IMR-90 (cell line): ENCODE measurements around the gene LYRM4. TPM values are rescaled to one million over a fixed set of nuclear protein-coding genes. Genes with fewer than 3 reads are reported as not detected.

Experiments used
- ATAC-seq: fragments of 200-7000 bp; cut with Tn5 transposase; 2 replicates; pipeline ENCODE4 v1.9.1; 2020; ENCODE audit warnings: low read depth, mild to moderate bottlenecking, moderate library complexity
- BruUV-seq: library from RNA; stranded (reverse); fragments of 400-500 nt; replicated peaks from 2 replicates; lab custom pipeline; 2021; lab: Mats Ljungman, UMichigan
- CTCF ChIA-PET: fragments of 300-600 bp; formaldehyde crosslinking; extraction: SDS; loops from one replicate; lab custom pipeline; 2021; ENCODE audit warnings: antibody characterized with exemption; lab: Yijun Ruan, JAX
- POLR2A ChIA-PET: fragments of 300-600 bp; sonication (Branson Sonifier 250); formaldehyde crosslinking; loops from one replicate; lab custom pipeline; 2022; ENCODE audit warnings: antibody characterized with exemption; ENCODE audit not compliant: unreplicated experiment; lab: Charles Lee
- DNase-seq: peaks from one replicate; pipeline ENCODE4 v3.0.0; 2013
- H2AFZ ChIP-seq: replicated peaks from 2 replicates; pipeline ENCODE3; 2013; ENCODE audit warnings: low read length, mild to moderate bottlenecking; ENCODE audit not compliant: poor library complexity
- H2AK5ac ChIP-seq: 2 replicates; pipeline ENCODE4 v1.6.1; 2013; ENCODE audit warnings: low read depth, low read length, inconsistent platforms
- H2AK9ac ChIP-seq: replicated peaks from 2 replicates; pipeline ENCODE3; 2013; ENCODE audit warnings: mild to moderate bottlenecking, low read depth, low read length, moderate library complexity; ENCODE audit not compliant: poor library complexity
- H2BK120ac ChIP-seq: 2 replicates; pipeline ENCODE4 v1.6.1; 2013; ENCODE audit warnings: low read depth, low read length, inconsistent platforms
- H2BK15ac ChIP-seq: 3 replicates; pipeline ENCODE4 v1.6.1; 2013; ENCODE audit warnings: low read depth, low read length, inconsistent platforms
- H2BK20ac ChIP-seq: 2 replicates; pipeline ENCODE4 v1.6.1; 2013; ENCODE audit warnings: low read depth, mild to moderate bottlenecking, inconsistent platforms, low read length, moderate library complexity
- H2BK5ac ChIP-seq: 2 replicates; pipeline ENCODE4 v1.6.1; 2013; ENCODE audit warnings: mild to moderate bottlenecking, low read depth, low read length, inconsistent platforms; ENCODE audit not compliant: poor library complexity, severe bottlenecking
- H3K14ac ChIP-seq: replicated peaks from 2 replicates; pipeline ENCODE4 v1.6.1; 2013; ENCODE audit warnings: low read depth, low read length, inconsistent platforms
- H3K18ac ChIP-seq: 2 replicates; pipeline ENCODE4 v1.6.1; 2013; ENCODE audit warnings: low read depth, low read length, control low read depth
- H3K23ac ChIP-seq: 2 replicates; pipeline ENCODE4 v1.6.1; 2013; ENCODE audit warnings: low read depth, low read length, inconsistent platforms
- H3K27ac ChIP-seq: 2 replicates; pipeline ENCODE4 v1.5.1; 2013; ENCODE audit warnings: mild to moderate bottlenecking, control low read depth, low read length; ENCODE audit not compliant: insufficient read depth
- H3K27me3 ChIP-seq: 2 replicates; pipeline ENCODE4 v1.6.1; 2013; ENCODE audit warnings: low read length; ENCODE audit not compliant: control insufficient read depth, insufficient read depth
- H3K36me3 ChIP-seq: 2 replicates; pipeline ENCODE4 v1.6.1; 2013; ENCODE audit warnings: low read length, mixed read lengths; ENCODE audit not compliant: control insufficient read depth, insufficient read depth
- H3K4ac ChIP-seq: 2 replicates; pipeline ENCODE4 v1.6.1; 2013; ENCODE audit warnings: low read depth, low read length, inconsistent platforms
- H3K4me1 ChIP-seq: 2 replicates; pipeline ENCODE4 v1.6.1; 2013; ENCODE audit warnings: low read length, mixed read lengths; ENCODE audit not compliant: control insufficient read depth, insufficient read depth
- H3K4me2 ChIP-seq: 2 replicates; pipeline ENCODE4 v1.6.1; 2013; ENCODE audit warnings: low read depth, mild to moderate bottlenecking, control low read depth, low read length, moderate library complexity
- H3K4me3 ChIP-seq: 2 replicates; pipeline ENCODE4 v1.5.1; 2013; ENCODE audit warnings: low read depth, mild to moderate bottlenecking, control low read depth, low read length, moderate library complexity; ENCODE audit not compliant: insufficient read depth
- H3K56ac ChIP-seq: 2 replicates; pipeline ENCODE4 v1.6.1; 2013; ENCODE audit warnings: low read length, inconsistent platforms; ENCODE audit not compliant: insufficient read depth; ENCODE audit errors: extremely low read depth
- H3K79me1 ChIP-seq, 2 experiments: 2 replicates each; pipeline ENCODE4 v1.6.1; 2013; ENCODE audit warnings: low read length in 2 of 2, inconsistent platforms in 1 of 2, low read depth in 1 of 2
- H3K9ac ChIP-seq: 2 replicates; pipeline ENCODE4 v1.6.1; 2013; ENCODE audit warnings: low read depth, low read length, control low read depth
- H3K9me1 ChIP-seq: 2 replicates; pipeline ENCODE4 v1.6.1; 2013; ENCODE audit warnings: low read length, inconsistent platforms; ENCODE audit not compliant: insufficient read depth
- H3K9me3 ChIP-seq: 2 replicates; pipeline ENCODE4 v1.6.1; 2013; ENCODE audit warnings: low read length; ENCODE audit not compliant: control insufficient read depth, insufficient read depth
- H4K20me1 ChIP-seq: 2 replicates; pipeline ENCODE4 v1.6.1; 2013; ENCODE audit warnings: low read length, inconsistent platforms; ENCODE audit not compliant: insufficient read depth
- H4K5ac ChIP-seq: 2 replicates; pipeline ENCODE4 v1.6.1; 2013; ENCODE audit warnings: mild to moderate bottlenecking, low read depth, low read length, control low read depth
- H4K8ac ChIP-seq, 2 experiments: 2 replicates each; pipeline ENCODE4 v1.6.1; 2013; ENCODE audit warnings: low read depth in 2 of 2, low read length in 2 of 2, control low read depth in 1 of 2, inconsistent platforms in 1 of 2
- H4K91ac ChIP-seq: 2 replicates; pipeline ENCODE4 v1.6.1; 2013; ENCODE audit warnings: low read depth, low read length, inconsistent platforms; ENCODE audit not compliant: insufficient read depth
- BHLHE40 ChIP-seq: fragments of 150-350 bp; IDR thresholded peaks from 2 replicates; pipeline ENCODE4 v1.6.1; 2016; ENCODE audit warnings: mild to moderate bottlenecking, low read depth, low read length
- CEBPB ChIP-seq: IDR thresholded peaks from 2 replicates; pipeline ENCODE4 v1.6.1; 2012; ENCODE audit warnings: low read depth, low read length, improper control_type of control experiment
- CHD1 ChIP-seq: IDR thresholded peaks from 2 replicates; pipeline ENCODE4 v1.6.1; 2012; ENCODE audit warnings: low read depth, low read length, improper control_type of control experiment
- FOS ChIP-seq: fragments of 150-350 bp; IDR thresholded peaks from 2 replicates; pipeline ENCODE4 v1.6.1; 2016; ENCODE audit warnings: low read depth, low read length
- MAFK ChIP-seq: IDR thresholded peaks from 2 replicates; pipeline ENCODE4 v1.6.1; 2012; ENCODE audit warnings: low read depth, low read length, improper control_type of control experiment
- MAZ ChIP-seq: IDR thresholded peaks from 2 replicates; pipeline ENCODE4 v1.6.1; 2012; ENCODE audit warnings: low read depth, mild to moderate bottlenecking, low read length, improper control_type of control experiment, moderate library complexity, borderline replicate concordance
- MXI1 ChIP-seq: IDR thresholded peaks from 2 replicates; pipeline ENCODE4 v1.6.1; 2012; ENCODE audit warnings: low read depth, mild to moderate bottlenecking, low read length, moderate library complexity, borderline replicate concordance
- NFE2L2 ChIP-seq: fragments of 150-350 bp; IDR thresholded peaks from 2 replicates; pipeline ENCODE4 v1.6.1; 2016; ENCODE audit warnings: low read depth, mild to moderate bottlenecking, low read length
- POLR2A ChIP-seq: IDR thresholded peaks from 2 replicates; pipeline ENCODE4 v1.6.1; 2012; ENCODE audit warnings: mild to moderate bottlenecking, low read depth, low read length
- RAD21 ChIP-seq: IDR thresholded peaks from 2 replicates; pipeline ENCODE4 v1.6.1; 2012; ENCODE audit warnings: low read length, improper control_type of control experiment
- RCOR1 ChIP-seq: IDR thresholded peaks from 2 replicates; pipeline ENCODE4 v1.6.1; 2012; ENCODE audit warnings: mild to moderate bottlenecking, low read length, improper control_type of control experiment; ENCODE audit not compliant: insufficient replicate concordance
- RFX5 ChIP-seq: IDR thresholded peaks from 2 replicates; pipeline ENCODE4 v1.8.0; 2012; ENCODE audit warnings: low read depth, mild to moderate bottlenecking, low read length, moderate library complexity
- SMC3 ChIP-seq: fragments of 150-350 bp; IDR thresholded peaks from 2 replicates; pipeline ENCODE4 v1.6.1; 2016; ENCODE audit warnings: low read depth, mild to moderate bottlenecking, antibody characterized with exemption, low read length, moderate library complexity
- WGBS, 2 experiments: methylation state at CpG; one replicate each; pipeline versions ENCODE4 v1.1.5 to v1.1.7; 2013; ENCODE audit warnings: missing lambda C conversion rate in 2 of 2; ENCODE audit not compliant: insufficient read length in 1 of 2; ENCODE audit errors: extremely low coverage in 2 of 2; 5-methylcytosine and 5-hydroxymethylcytosine counted together
- dilution Hi-C: fragments of 300-500 bp; cut with HindIII; formaldehyde crosslinking; loops from one replicate; pipeline ENCODE4 v1.14.3; 2018; ENCODE audit warnings: low sequenced_read_pairs; ENCODE audit not compliant: unreplicated experiment
- in situ Hi-C: fragments of 300-500 bp; cut with MboI; formaldehyde crosslinking; loops from 3 replicates; pipeline ENCODE4 v1.14.3; 2019; ENCODE audit warnings: low sequenced_read_pairs, inconsistent platforms, mixed read lengths
- intact Hi-C: fragments of 100-400 bp; cut with micrococcal nuclease; formaldehyde crosslinking; loops from 2 replicates; pipeline ENCODE4 v1.10.0; 2022
- polyA plus RNA-seq, 3 experiments: library from polyadenylated mRNA; depleted of rRNA; stranded (reverse); fragments of >200 nt; gene quantifications; 2 replicates each; pipeline ENCODE4 v1.2.3, GENCODE V29; 2012; ENCODE audit warnings: low replicate concordance in 1 of 3
- total RNA-seq: library from RNA; depleted of rRNA; stranded (reverse); fragments of >200 nt; gene quantifications from 2 replicates; pipeline ENCODE4 v1.2.3, GENCODE V29; 2012
- TF ChIP-seq, protein P1 (sequence below): conservative IDR thresholded peaks from 2 replicates; pipeline ENCODE4 v1.5.1; 2012; ENCODE audit warnings: mild to moderate bottlenecking, low read depth, low read length, improper control_type of control experiment
- TF ChIP-seq, protein P2 (sequence below): fragments of 150-350 bp; IDR thresholded peaks from 2 replicates; pipeline ENCODE4 v1.6.1; 2016; ENCODE audit warnings: low read depth, mild to moderate bottlenecking, low read length, moderate library complexity, borderline replicate concordance
- TF ChIP-seq, protein P3 (sequence below): fragments of 150-350 bp; IDR thresholded peaks from 2 replicates; pipeline ENCODE4 v1.6.1; 2017; ENCODE audit warnings: mild to moderate bottlenecking, antibody characterized with exemption, low read length, low read depth

The LYRM4 gene
- total and polyA plus RNA-seq, 2 of the 4 experiments (the other 2 are of a cell fraction) = 11.5 to 26.6 TPM

DNA sequence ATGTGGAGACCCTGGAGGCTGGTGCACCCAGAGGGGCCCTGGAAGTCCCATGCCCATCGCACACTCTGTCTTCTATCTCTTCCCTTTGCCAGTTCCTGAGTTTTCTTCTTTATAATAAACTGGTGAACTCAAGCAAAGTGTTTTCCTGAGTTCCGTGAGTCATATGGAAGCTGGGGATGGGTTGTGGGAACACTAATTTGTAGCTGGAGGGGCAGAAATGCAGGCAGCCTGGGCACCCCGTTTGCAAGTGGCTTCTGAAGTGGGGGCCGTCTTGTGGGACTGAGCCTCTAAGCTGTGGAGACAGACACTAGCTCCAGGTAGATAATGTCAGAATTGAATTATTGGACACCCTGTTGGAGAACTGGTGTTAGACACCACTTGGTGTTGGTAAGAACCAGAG is 178.8 kb downstream of the LYRM4 start:
- CTCF ChIA-PET = no interaction called here
- Histone ChIP-seq H2BK5ac (peak overlapping the region; percentile 37), H3K4me2 (no peak overlapping the region)

More for the DNA sequence above, 178.8 kb downstream of the LYRM4 start:
- peak overlapping the region; percentile 31; the same call in 1 of the 2 replicates for H2BK20ac ChIP-seq
- H3K27me3 ChIP-seq = peaks cover 12% of the 10 kb centered on the region
- peak overlapping the region; percentile 66 for H2AK5ac ChIP-seq
- H3K36me3 ChIP-seq = no peaks in the 10 kb centered on the region
- dilution Hi-C loops = no loop called here
- no peak overlapping the region for H4K5ac ChIP-seq
- intact Hi-C loops = no loop called here
- no peak overlapping the region for H3K14ac ChIP-seq
- no peak for TF ChIP-seq FOS
- TF ChIP-seq SMC3 = no peak
- TF ChIP-seq POLR2A = no peak
- no peak for TF ChIP-seq RAD21
- TF ChIP-seq, protein P1, sequence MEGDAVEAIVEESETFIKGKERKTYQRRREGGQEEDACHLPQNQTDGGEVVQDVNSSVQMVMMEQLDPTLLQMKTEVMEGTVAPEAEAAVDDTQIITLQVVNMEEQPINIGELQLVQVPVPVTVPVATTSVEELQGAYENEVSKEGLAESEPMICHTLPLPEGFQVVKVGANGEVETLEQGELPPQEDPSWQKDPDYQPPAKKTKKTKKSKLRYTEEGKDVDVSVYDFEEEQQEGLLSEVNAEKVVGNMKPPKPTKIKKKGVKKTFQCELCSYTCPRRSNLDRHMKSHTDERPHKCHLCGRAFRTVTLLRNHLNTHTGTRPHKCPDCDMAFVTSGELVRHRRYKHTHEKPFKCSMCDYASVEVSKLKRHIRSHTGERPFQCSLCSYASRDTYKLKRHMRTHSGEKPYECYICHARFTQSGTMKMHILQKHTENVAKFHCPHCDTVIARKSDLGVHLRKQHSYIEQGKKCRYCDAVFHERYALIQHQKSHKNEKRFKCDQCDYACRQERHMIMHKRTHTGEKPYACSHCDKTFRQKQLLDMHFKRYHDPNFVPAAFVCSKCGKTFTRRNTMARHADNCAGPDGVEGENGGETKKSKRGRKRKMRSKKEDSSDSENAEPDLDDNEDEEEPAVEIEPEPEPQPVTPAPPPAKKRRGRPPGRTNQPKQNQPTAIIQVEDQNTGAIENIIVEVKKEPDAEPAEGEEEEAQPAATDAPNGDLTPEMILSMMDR = no peak
- TF ChIP-seq, protein P2, sequence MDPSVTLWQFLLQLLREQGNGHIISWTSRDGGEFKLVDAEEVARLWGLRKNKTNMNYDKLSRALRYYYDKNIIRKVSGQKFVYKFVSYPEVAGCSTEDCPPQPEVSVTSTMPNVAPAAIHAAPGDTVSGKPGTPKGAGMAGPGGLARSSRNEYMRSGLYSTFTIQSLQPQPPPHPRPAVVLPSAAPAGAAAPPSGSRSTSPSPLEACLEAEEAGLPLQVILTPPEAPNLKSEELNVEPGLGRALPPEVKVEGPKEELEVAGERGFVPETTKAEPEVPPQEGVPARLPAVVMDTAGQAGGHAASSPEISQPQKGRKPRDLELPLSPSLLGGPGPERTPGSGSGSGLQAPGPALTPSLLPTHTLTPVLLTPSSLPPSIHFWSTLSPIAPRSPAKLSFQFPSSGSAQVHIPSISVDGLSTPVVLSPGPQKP = no peak
- no peak for TF ChIP-seq MAZ
- TF ChIP-seq BHLHE40 = no peak
- TF ChIP-seq NFE2L2 = no peak
- TF ChIP-seq MAFK = no peak
- no peak for TF ChIP-seq MXI1
- TF ChIP-seq, protein P3, sequence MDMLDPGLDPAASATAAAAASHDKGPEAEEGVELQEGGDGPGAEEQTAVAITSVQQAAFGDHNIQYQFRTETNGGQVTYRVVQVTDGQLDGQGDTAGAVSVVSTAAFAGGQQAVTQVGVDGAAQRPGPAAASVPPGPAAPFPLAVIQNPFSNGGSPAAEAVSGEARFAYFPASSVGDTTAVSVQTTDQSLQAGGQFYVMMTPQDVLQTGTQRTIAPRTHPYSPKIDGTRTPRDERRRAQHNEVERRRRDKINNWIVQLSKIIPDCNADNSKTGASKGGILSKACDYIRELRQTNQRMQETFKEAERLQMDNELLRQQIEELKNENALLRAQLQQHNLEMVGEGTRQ = no peak
- no peak for TF ChIP-seq CHD1
- no peak for TF ChIP-seq RCOR1
- no peak for TF ChIP-seq RFX5
- TF ChIP-seq CEBPB = no peak
- no peaks in the 10 kb centered on the region for H3K79me1 ChIP-seq
- POLR2A ChIA-PET = interaction anchor here (0.6 kb wide), 1 partner anchor 62 kb away, joined by 3 read pairs; no protein-coding TSS in a partner anchor
- H3K4me1 ChIP-seq = peaks cover 12% of the 10 kb centered on the region
- H2AK9ac ChIP-seq = peak overlapping the region; percentile 23
- H3K23ac ChIP-seq = 0 out of 2 replicates have a peak overlapping the region, but pooled peaks have one; percentile 36
- H3K18ac ChIP-seq = no peak overlapping the region
- no peak overlapping the region for H3K27ac ChIP-seq
- H4K91ac ChIP-seq = peak overlapping the region; percentile 25; the same call in 1 of the 2 replicates
- H3K4me3 ChIP-seq = no peak overlapping the region
- ATAC-seq (no peak), DNase-seq (peak; percentile 31)
- no peaks in the 10 kb centered on the region; the same call in 1 of the 2 replicates for H3K9me3 ChIP-seq
- no peak overlapping the region for H3K56ac ChIP-seq
- peak overlapping the region; percentile 71 for H2BK120ac ChIP-seq
- H4K8ac ChIP-seq = peak overlapping the region; percentile 27 to 51; a peak in 2 of 4 replicates
- H3K9me1 ChIP-seq = peaks cover 5% of the 10 kb centered on the region; the same call in 1 of the 2 replicates
- in situ Hi-C loops = no loop called here
- H3K9ac ChIP-seq = no peak overlapping the region
- H2BK15ac ChIP-seq = peak overlapping the region; percentile 89
- 88% methylated on average over 2 of the region's 4 CpGs; no CpG with 5 or more reads in 1 of the 2 experiments for WGBS, 2 experiments
- H3K4ac ChIP-seq = peak overlapping the region; percentile 43; the same call in 1 of the 2 replicates
- H4K20me1 ChIP-seq = no peaks in the 10 kb centered on the region
- no peak overlapping the region for H2AFZ ChIP-seq
- no TSS peak for BruUV-seq
